Neural cell (in vitro differentiated cells): ENCODE data around the gene DEF6. TPM values are rescaled to one million over a fixed set of nuclear protein-coding genes. Genes with fewer than 3 reads are reported as not detected.
A peak's percentile ranks its signal among the peaks of the same experiment; 100 is the strongest.

Experiments used
- H2AFZ ChIP-seq: fragments of 200-600, 300-800 bp; sonication (generic), shearing (Covaris generic); 2 replicates; pipeline ENCODE4 v1.6.0; 2014; ENCODE audit warnings: low read depth, mild to moderate bottlenecking, antibody characterized with exemption, low read length, moderate library complexity
- H3F3A ChIP-seq: fragments of 200-600 bp; shearing (Covaris generic); 2 replicates; pipeline ENCODE4 v1.6.1; 2016; ENCODE audit warnings: mild to moderate bottlenecking, moderate library complexity, mixed read lengths, antibody characterized with exemption, low read length; ENCODE audit not compliant: insufficient read depth, poor library complexity, severe bottlenecking
- H3K27ac ChIP-seq: fragments of 200-600, 300-800 bp; sonication (generic), shearing (Covaris generic); 2 replicates; pipeline ENCODE4 v1.5.1; 2014; ENCODE audit warnings: mild to moderate bottlenecking, low read length, moderate library complexity
- H3K27me3 ChIP-seq: fragments of 300-800, 200-600 bp; sonication (generic), shearing (Covaris generic); 2 replicates; pipeline ENCODE4 v1.6.0; 2014; ENCODE audit warnings: mild to moderate bottlenecking, low read depth, low read length, moderate library complexity; ENCODE audit not compliant: insufficient read depth
- H3K36me3 ChIP-seq: fragments of 300-800, 200-600 bp; sonication (generic), shearing (Covaris generic); 2 replicates; pipeline ENCODE4 v1.5.1; 2014; ENCODE audit warnings: mild to moderate bottlenecking, antibody characterized with exemption, low read length, moderate library complexity; ENCODE audit not compliant: insufficient read depth
- H3K4me2 ChIP-seq: fragments of 300-800, 200-600 bp; sonication (generic), shearing (Covaris generic); 2 replicates; pipeline ENCODE4 v1.6.0; 2014; ENCODE audit warnings: mild to moderate bottlenecking, low read length
- H3K4me3 ChIP-seq: fragments of 300-800, 200-600 bp; sonication (generic), shearing (Covaris generic); 2 replicates; pipeline ENCODE4 v1.5.1; 2014; ENCODE audit warnings: mild to moderate bottlenecking, low read length, moderate library complexity
- H3K79me2 ChIP-seq: fragments of 200-600 bp; shearing (Covaris generic); replicated peaks from 2 replicates; pipeline ENCODE4 v1.6.0; 2014; ENCODE audit warnings: mild to moderate bottlenecking, low read length, moderate library complexity; ENCODE audit not compliant: insufficient read depth
- H3K9ac ChIP-seq: fragments of 300-800, 200-600 bp; sonication (generic), shearing (Covaris generic); 2 replicates; pipeline ENCODE4 v1.6.1; 2016; ENCODE audit warnings: mild to moderate bottlenecking, low read length, mixed read lengths
- H3K9me2 ChIP-seq: fragments of 200-600 bp; shearing (Covaris generic); 2 replicates; pipeline ENCODE4 v1.6.1; 2016; ENCODE audit warnings: mild to moderate bottlenecking, low read length, mixed read lengths; ENCODE audit not compliant: insufficient read depth
- H3K9me3 ChIP-seq: fragments of 200-600, 300-800 bp; sonication (generic), shearing (Covaris generic); 2 replicates; pipeline ENCODE4 v1.6.1; 2016; ENCODE audit warnings: mild to moderate bottlenecking, mixed run types, low read length, moderate library complexity, mixed read lengths
- H4K20me1 ChIP-seq: fragments of 200-600 bp; shearing (Covaris generic); 2 replicates; pipeline ENCODE4 v1.6.1; 2016; ENCODE audit warnings: mild to moderate bottlenecking, mixed run types; ENCODE audit not compliant: insufficient read depth
- CTCF ChIP-seq: fragments of 450-650 bp; IDR thresholded peaks from 2 replicates; pipeline ENCODE4 v1.5.1; 2014; ENCODE audit warnings: antibody characterized with exemption, mild to moderate bottlenecking, moderate library complexity; ENCODE audit not compliant: poor library complexity, severe bottlenecking
- EP300 ChIP-seq: fragments of 450-650 bp; conservative IDR thresholded peaks from 2 replicates; pipeline ENCODE4 v1.6.1; 2014; ENCODE audit warnings: antibody characterized with exemption, mild to moderate bottlenecking, moderate library complexity; ENCODE audit not compliant: poor library complexity, severe bottlenecking
- EZH2 ChIP-seq: fragments of 200-600, 300-800 bp; shearing (Covaris generic), sonication (generic); IDR thresholded peaks from 2 replicates; pipeline ENCODE4 v1.6.1; 2014; ENCODE audit warnings: antibody characterized with exemption, low read length, borderline replicate concordance, mild to moderate bottlenecking; ENCODE audit not compliant: insufficient read depth, poor library complexity, severe bottlenecking
- MXI1 ChIP-seq: fragments of 450-650 bp; conservative IDR thresholded peaks from 2 replicates; pipeline ENCODE4 v1.6.1; 2014; ENCODE audit warnings: antibody characterized with exemption, mild to moderate bottlenecking; ENCODE audit not compliant: poor library complexity, severe bottlenecking
- POLR2AphosphoS5 ChIP-seq: IDR thresholded peaks from 2 replicates; pipeline ENCODE4 v1.6.1; 2012
- RAD21 ChIP-seq: fragments of 450-650 bp; conservative IDR thresholded peaks from 2 replicates; pipeline ENCODE4 v1.6.1; 2014; ENCODE audit warnings: antibody characterized with exemption, mild to moderate bottlenecking, moderate library complexity
- REST ChIP-seq: IDR thresholded peaks from 2 replicates; pipeline ENCODE4 v1.6.1; 2012; ENCODE audit warnings: borderline replicate concordance
- SMC3 ChIP-seq: fragments of 450-650 bp; conservative IDR thresholded peaks from 2 replicates; pipeline ENCODE4 v1.6.1; 2014; ENCODE audit warnings: antibody characterized with exemption, mild to moderate bottlenecking, moderate library complexity; ENCODE audit not compliant: poor library complexity
- TAF1 ChIP-seq: IDR thresholded peaks from 2 replicates; pipeline ENCODE4 v1.6.1; 2012; ENCODE audit warnings: low read depth
- polyA plus RNA-seq: library from polyadenylated mRNA; depleted of rRNA; stranded (reverse); fragments of >200 nt; gene quantifications from 2 replicates; pipeline ENCODE4 v1.2.3, GENCODE V29; 2014

Gene DEF6
- polyA plus RNA-seq, 1 donor from 2014 or later: 1.3 TPM

- Histone ChIP-seq H3K9ac (peak overlapping the region; percentile 74), H3K27me3 (no peaks in the 10 kb centered on the region), H3K27ac (peak overlapping the region; percentile 74), H3K4me2 (peak overlapping the region; percentile 55), H3K36me3 (no peaks in the 10 kb centered on the region), H3K4me3 (peak overlapping the region; percentile 90), H3K79me2 (no peaks in the 10 kb centered on the region), H4K20me1 (no peaks in the 10 kb centered on the region), H3K9me3 (no peaks in the 10 kb centered on the region), H3F3A (no peaks in the 10 kb centered on the region), H3K9me2 (no peaks in the 10 kb centered on the region), H2AFZ (peak overlapping the region; percentile 71)
- TF ChIP-seq EZH2 (no peak), MXI1 (no peak), REST (no peak), EP300 (no peak), TAF1 (no peak), RAD21 (no peak), POLR2AphosphoS5 (no peak), CTCF (no peak), SMC3 (no peak)
Observed at GRCh38 chr6:35317483-35318195, 20.0 kb downstream of the DEF6 start.

- Histone ChIP-seq H3K79me2 (no peaks in the 10 kb centered on the region), H3K27ac (peak overlapping the region; percentile 74), H3F3A (no peaks in the 10 kb centered on the region)
Observed at GRCh38 chr6:35318196-35319171, 20.9 kb downstream of the DEF6 start.

More at GRCh38 chr6:35318196-35319171, 20.9 kb downstream of the DEF6 start:
- H4K20me1 ChIP-seq: no peaks in the 10 kb centered on the region
- peak overlapping the region; percentile 55 for H3K4me2 ChIP-seq
- H3K27me3 ChIP-seq: no peaks in the 10 kb centered on the region
- no peaks in the 10 kb centered on the region for H3K36me3 ChIP-seq
- TF ChIP-seq POLR2AphosphoS5 (peak; percentile 74), EP300 (peak; percentile 80), SMC3 (no peak), CTCF (peak; percentile 59), MXI1 (peak; percentile 69), TAF1 (peak; percentile 39), EZH2 (no peak), RAD21 (peak; percentile 28), REST (peak; percentile 61)
- H3K9me2 ChIP-seq: no peaks in the 10 kb centered on the region
- no peaks in the 10 kb centered on the region for H3K9me3 ChIP-seq
- peak overlapping the region; percentile 74 for H3K9ac ChIP-seq
- peak overlapping the region; percentile 90 for H3K4me3 ChIP-seq
- H2AFZ ChIP-seq: peak overlapping the region; percentile 71
